ENCODE results near the gene PEAK3.

PEAK3 gene

GRCh38 chr19:2282062-2282861 lies at the start of gene PEAK3:
PEAK3 (minus strand) TSS chr19:2282175; CDS start chr19:2280931, 1,244 bp downstream.
- no peak for TF ChIP-seq GATA2 (IDR thresholded peaks at IDR 0.05; ENCODE audit: low read depth, low read length)
- TF ChIP-seq GATA3 (IDR thresholded peaks at IDR 0.05; ENCODE audit: low read depth, low read length), result no peak

- TF ChIP-seq GATA2 (IDR thresholded peaks at IDR 0.05; ENCODE audit: low read depth, low read length), result no peak
- TF ChIP-seq GATA3 (IDR thresholded peaks at IDR 0.05; ENCODE audit: low read depth, low read length), result no peak
Observed at GRCh38 chr19:2330632-2331284, 48.8 kb upstream of the PEAK3 start.

- no peak for TF ChIP-seq GATA2 (IDR thresholded peaks at IDR 0.05; ENCODE audit: low read depth, low read length)
- TF ChIP-seq GATA3 (IDR thresholded peaks at IDR 0.05; ENCODE audit: low read depth, low read length), result no peak
Observed at GRCh38 chr19:2330255-2330631, 48.3 kb upstream of the PEAK3 start.

DNA sequence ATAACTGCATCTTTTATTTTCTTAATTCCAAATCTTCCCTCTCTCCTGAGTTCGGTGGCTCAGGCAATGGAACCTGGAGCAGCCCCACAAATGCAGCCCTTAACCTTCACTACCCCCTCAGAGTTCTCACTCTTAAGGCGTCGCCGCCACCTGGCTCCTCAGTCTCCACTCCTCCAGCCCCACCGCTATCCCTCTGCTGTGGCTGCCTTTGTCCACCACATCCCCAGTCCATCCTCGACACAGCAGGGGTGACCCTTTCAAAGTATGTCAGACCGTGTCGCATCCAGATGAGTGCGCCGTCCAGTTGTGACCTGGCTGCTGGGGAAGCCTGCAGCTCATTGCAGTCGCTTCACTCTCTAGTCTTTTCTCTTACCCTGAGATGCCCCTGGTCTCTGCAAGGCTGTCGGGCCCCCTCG lies 47.5 kb upstream of the PEAK3 start:
- TF ChIP-seq GATA2 (IDR thresholded peaks at IDR 0.05; ENCODE audit: low read depth, low read length) (no peak), GATA3 (IDR thresholded peaks at IDR 0.05; ENCODE audit: low read depth, low read length) (no peak)

GRCh38 chr19:2329149-2329478 lies 47.1 kb upstream of the PEAK3 start:
- no peak for TF ChIP-seq GATA3 (IDR thresholded peaks at IDR 0.05; ENCODE audit: low read depth, low read length)
- no peak for TF ChIP-seq GATA2 (IDR thresholded peaks at IDR 0.05; ENCODE audit: low read depth, low read length)

GRCh38 chr19:2328401-2329148 lies 46.6 kb upstream of the PEAK3 start, which contains the start of the genes LSM7 and SPPL2B:
LSM7 (minus strand) TSS chr19:2328586; CDS start chr19:2328566, 20 bp downstream.
SPPL2B (plus strand) TSS chr19:2328684; CDS start chr19:2328710, 26 bp downstream.
- no peak for TF ChIP-seq GATA3 (IDR thresholded peaks at IDR 0.05; ENCODE audit: low read depth, low read length)
- TF ChIP-seq GATA2 (IDR thresholded peaks at IDR 0.05; ENCODE audit: low read depth, low read length), result no peak

DNA sequence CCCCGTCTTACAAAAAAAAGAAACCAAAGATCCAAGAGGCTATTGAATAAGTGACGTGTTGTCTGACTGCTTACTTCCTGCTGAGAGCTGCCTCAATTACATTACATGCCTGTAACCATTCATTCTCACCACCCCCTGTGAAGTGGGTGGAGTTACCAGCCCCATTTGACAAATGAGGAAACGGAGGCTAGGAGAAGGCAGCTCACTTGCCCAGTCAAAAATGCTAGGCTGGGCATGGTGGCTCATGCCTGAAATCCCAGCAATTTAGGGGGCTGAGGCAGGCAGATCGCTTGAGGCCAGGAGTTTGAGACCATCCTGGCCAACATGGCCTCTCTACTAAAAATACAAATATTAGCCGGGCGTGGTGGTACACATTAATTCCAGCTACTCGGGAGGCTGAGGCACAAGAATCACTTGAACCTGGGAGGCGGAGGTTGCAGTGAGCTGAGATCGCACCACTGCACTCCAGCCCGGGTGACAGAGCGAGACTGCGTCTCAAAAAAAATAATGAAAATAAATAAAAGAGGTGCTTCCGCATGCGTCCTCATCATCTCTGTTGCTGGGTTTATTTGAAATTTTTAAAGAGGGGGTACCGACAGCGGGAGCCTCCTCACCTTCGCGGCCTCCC lies 45.9 kb upstream of the PEAK3 start:
- no peak for TF ChIP-seq GATA2 (IDR thresholded peaks at IDR 0.05; ENCODE audit: low read depth, low read length)
- no peak for TF ChIP-seq GATA3 (IDR thresholded peaks at IDR 0.05; ENCODE audit: low read depth, low read length)

DNA sequence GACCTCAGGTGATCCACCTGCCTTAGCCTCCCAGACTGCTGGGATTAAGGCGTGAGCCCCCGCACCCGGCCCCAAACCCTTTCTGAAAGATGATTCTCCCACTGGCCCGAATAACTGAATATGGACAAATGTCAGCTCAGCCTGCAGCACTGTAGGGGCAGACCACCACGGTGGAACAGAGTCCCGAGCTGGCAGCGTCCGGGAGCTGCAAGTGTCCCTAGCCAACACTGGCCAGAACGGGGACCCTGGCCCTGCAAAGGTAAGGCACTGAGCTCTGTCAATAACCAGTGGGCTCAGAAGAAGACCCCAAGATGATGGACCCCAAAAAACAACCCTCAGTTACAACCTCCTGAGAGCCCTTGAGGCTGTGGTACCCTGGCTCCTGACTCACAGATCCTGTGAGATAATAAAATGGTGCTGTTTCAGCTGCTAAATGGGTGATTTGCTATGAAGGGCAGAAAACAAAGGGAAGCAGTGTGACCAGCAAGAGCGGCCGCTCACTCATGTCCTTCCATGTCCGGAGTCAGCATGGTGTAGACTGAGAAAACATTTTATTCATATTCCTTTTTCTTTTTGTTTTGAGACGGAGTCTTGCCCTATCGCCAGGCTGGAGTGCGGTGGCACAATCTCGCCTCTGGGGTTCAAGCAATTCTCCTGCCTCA lies 44.9 kb upstream of the PEAK3 start:
- TF ChIP-seq GATA3 (IDR thresholded peaks at IDR 0.05; ENCODE audit: low read depth, low read length) (no peak), GATA2 (IDR thresholded peaks at IDR 0.05; ENCODE audit: low read depth, low read length) (no peak)

DNA sequence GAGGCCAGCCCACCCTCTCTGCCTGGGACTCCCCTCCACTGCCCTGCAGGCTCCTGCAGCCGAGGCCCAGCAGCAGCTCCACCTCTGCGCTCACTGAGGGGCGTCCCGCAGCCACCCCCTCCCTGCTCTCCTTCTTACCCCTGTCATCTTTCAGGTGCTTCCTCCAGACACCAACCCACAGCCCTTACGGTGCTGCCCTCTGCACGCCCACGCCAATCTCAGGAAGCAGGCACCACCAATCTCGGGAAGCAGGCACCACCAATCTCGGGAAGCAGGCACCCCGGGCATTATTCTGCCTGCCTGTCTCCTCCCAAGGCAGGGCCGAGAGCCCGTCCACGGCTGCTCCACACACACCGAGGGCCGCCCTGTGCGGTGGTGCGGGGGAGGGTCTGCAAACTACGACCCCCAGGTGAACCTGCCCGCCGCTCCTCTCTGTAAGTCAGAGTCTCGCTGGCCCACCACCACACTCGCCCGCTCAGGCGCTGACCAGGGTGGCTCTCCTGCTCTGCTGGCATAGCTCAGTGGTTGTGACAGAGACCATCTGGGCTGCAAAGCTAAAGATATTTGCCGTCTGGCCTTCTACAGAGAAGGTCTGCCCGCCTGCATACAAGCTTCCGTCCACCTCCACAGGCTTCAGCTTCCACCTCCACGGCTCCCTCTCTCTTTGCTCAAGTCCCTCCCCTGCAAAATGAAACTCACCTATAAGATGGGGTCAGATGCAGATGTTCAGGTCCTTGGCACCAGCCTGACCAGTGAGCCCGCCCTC lies 43.5 kb upstream of the PEAK3 start:
- TF ChIP-seq GATA3 (IDR thresholded peaks at IDR 0.05; ENCODE audit: low read depth, low read length), result no peak
- TF ChIP-seq GATA2 (IDR thresholded peaks at IDR 0.05; ENCODE audit: low read depth, low read length), result no peak

- TF ChIP-seq GATA3 (IDR thresholded peaks at IDR 0.05; ENCODE audit: low read depth, low read length) (no peak), GATA2 (IDR thresholded peaks at IDR 0.05; ENCODE audit: low read depth, low read length) (no peak)
Observed at GRCh38 chr19:2324220-2324948, 42.4 kb upstream of the PEAK3 start.

DNA sequence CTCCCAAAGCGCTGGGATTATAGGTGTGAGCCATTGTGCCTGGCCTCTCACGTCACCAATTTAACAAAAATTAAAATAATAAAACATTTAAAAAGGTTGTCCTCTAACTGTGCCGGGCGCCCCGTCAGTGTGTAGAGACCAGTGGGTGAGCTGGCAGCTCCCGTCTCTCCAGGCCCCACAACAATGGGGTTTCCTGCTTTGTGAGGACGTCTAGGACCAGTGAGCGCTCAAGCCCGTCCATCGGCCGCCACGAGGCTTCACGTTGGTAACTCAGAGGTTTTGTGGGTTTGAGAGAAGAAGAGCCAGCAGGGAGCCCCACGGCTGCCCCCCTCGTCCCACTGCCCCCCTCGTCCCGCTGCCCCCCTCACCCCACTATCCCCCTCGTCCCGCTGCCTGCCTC lies 41.7 kb upstream of the PEAK3 start:
- no peak for TF ChIP-seq GATA3 (IDR thresholded peaks at IDR 0.05; ENCODE audit: low read depth, low read length)

DNA sequence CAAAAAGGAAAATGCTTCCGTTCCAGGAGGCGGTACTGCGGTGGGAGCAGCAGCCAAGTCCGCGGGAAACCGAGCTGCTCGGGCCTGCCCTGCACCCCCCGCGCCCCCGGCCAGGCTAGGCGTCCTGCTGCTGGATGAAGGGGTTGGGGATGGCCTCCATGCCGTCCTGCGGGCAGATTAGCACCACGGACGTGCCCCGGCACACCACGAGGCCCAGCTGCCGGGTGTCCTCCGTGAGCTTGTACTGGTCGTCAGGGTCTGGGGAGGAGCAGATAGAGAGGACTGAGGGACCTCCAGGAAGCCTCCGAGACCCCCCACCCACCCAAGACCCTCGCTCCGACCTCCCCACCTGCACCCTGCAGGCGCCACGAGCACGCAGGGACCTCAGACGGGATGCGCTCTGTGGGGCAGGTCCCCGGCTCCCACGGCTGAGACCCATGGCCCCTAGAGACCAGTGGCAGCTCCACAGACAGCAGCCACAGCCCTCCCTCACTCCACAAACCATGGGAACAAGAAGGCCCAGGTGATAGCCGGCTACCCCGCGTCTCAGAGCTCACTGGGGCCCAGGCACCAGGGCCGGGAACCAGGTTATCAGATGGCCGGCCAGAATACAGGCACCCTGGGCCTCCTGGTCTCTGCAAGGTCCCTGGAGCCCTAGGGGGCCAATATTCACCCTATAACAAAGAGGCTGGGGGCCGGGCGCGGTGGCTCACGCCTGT lies 39.7 kb upstream of the PEAK3 start:
- TF ChIP-seq GATA2 (IDR thresholded peaks at IDR 0.05; ENCODE audit: low read depth, low read length), result no peak
- TF ChIP-seq GATA3 (IDR thresholded peaks at IDR 0.05; ENCODE audit: low read depth, low read length), result no peak
